Measurements from ENCODE around the gene KTN1.

DNA sequence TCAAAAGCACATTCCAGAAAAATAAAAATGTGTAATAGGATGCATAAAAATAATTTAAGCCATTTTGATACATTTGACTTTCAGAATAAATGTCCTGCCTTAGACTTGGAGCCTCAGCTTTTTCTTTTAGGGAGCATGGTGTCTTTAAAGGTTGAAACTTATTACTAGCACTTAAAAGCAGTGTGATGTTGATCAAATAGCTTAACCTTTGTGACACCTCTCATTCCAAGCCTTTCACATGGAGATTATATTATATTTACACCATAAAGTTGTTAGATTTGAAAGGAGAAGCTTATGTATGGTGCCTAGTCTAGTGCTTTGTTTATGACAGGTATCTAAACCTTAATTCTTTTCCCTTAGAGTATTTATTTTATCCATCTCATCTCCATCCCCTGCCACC, 61.9 kb downstream of the KTN1 start:
- no peak for TF ChIP-seq CTCF (IDR thresholded peaks at IDR 0.05)
- no peak for TF ChIP-seq EZH2phosphoT487 (IDR thresholded peaks at IDR 0.05)

Measured in neural progenitor cell (in vitro differentiated cells).